Psoas muscle (tissue), 8 donors: ENCODE measurements around the gene ANKRD33. TPM values are rescaled to one million over a fixed set of nuclear protein-coding genes. Genes with fewer than 3 reads are reported as not detected.
A peak's percentile ranks its signal among the peaks of the same experiment; 100 is the strongest.

Experiments used
- ATAC-seq, 4 donors: fragments of 200-7000 bp; cut with Tn5 transposase; one replicate each; pipeline ENCODE4 v1.9.1; 2020; ENCODE audit warnings: moderate library complexity in 3 of 4, mild to moderate bottlenecking in 2 of 4
- DNase-seq, 2 donors: peaks; one replicate each; pipeline ENCODE4 v3.0.0-alpha.2; 2020
- H3K27ac ChIP-seq: fragments of 200-600 bp; one replicate; pipeline ENCODE4 v1.8.0; 2022
- H3K27me3 ChIP-seq, 3 donors: fragments of 200-600 bp in 1 of 3; one replicate each; pipeline versions ENCODE4 v1.6.1 to v1.8.0; 2013 to 2022; ENCODE audit warnings: low read length in 2 of 3, mild to moderate bottlenecking in 2 of 3, moderate library complexity in 1 of 3; ENCODE audit not compliant: insufficient read depth in 3 of 3
- H3K36me3 ChIP-seq, 2 donors: fragments of 200-600 bp in 1 of 2; one replicate each; pipeline versions ENCODE4 v1.6.1 to v1.8.0; 2013 to 2022; ENCODE audit warnings: low read depth in 1 of 2, mild to moderate bottlenecking in 1 of 2, moderate library complexity in 1 of 2; ENCODE audit not compliant: insufficient read depth in 1 of 2
- H3K4me1 ChIP-seq: fragments of 200-600 bp; one replicate; pipeline ENCODE4 v1.8.0; 2022
- H3K4me3 ChIP-seq: fragments of 200-600 bp; one replicate; pipeline ENCODE4 v1.8.0; 2022; ENCODE audit warnings: mild to moderate bottlenecking
- H3K9me3 ChIP-seq: fragments of 200-600 bp; one replicate; pipeline ENCODE4 v1.8.0; 2022
- WGBS, 3 donors: extraction: QIAGEN DNeasy Blood & Tissue Kit; methylation state at CpG; one replicate each; pipeline versions ENCODE4 v1.1.6 to v1.1.7; 2013; 5-methylcytosine and 5-hydroxymethylcytosine counted together
- intact Hi-C, 2 donors: fragments of 100-400 bp; cut with DNase I; formaldehyde crosslinking; loops; one replicate each; pipeline versions ENCODE4 v1.11.0 to v1.14.2; 2022
- polyA plus RNA-seq, 3 donors: library from polyadenylated mRNA; stranded (reverse); fragments of 200-250 nt; gene quantifications; one replicate each; pipeline ENCODE4 v1.2.3, GENCODE V29; 2013
- total RNA-seq, 4 donors: library from RNA; stranded (reverse); fragmentation: NEBNext Ultra II Directional in 2 of 4; extraction: Animal tissue kit (Norgen Biotek cat#: 25700) in 2 of 4; gene quantifications; one replicate each; pipeline versions ENCODE4 v1.2.1 to v1.2.4, GENCODE V29; 2021 to 2023
- TF ChIP-seq, protein P1 (sequence below): fragments of 200-600 bp; IDR thresholded peaks from one replicate; pipeline ENCODE4 v1.8.0; 2022; ENCODE audit warnings: antibody characterized with exemption
- donor health status: healthy with polysubstance abuse.
- donor health status: DM: no; HTN: no; CAD: no; lungs with moderate emphysema.
- donor health status: Bipolar disorder and iron deficiency.
- donor health status: healthy.
- donor health status: DM: yes; HTN: yes; CAD: no.
- donor health status: DM: no; HTN: no; CAD: no.
- donor health status: DM: no; HTN: no; CAD: no.
- donor health status: DM: yes; HTN: yes; CAD: no.

The ANKRD33 gene
- total and polyA plus RNA-seq, 7 donors = 0.16 TPM; not detected in 6

DNA sequence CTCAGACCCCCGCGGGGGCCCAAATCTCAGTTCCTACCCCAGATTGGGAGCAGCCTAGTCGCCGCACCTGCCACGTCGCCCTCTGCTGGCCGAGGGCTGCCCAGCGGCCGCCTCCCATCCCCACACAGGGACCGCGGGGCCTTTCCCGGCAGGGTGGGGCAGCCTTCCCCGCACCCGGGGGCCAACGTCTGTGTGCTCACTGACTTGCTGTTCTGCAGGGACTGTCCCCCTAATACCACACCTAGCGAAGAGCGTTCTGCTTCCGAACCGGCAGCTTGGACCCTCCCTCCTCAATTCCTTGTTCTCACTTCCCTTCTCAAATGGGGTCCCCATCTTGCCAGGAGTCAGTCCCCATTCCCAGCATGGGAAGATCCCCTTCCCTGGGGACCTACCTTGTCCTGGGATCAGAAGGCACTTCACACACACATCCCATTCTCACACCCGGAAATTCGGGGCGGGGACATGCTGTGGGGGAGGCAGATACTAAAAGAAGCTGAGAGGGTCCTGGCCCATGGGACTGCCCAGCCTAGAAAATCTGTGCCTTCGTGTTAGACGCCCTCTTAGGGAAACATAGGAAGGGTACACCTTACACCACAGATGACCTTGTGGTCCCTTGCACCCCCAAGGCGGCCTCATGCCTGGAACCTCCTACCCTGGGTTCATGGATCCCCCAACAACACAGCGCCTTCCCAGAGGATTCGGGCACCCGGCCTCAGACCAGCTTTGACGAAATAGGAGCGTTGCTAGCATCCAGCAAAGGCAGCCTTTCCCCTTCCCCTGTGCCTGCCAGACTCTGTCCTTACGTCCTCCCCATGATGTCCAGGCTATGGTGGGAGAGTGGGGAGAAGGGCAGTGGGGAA is 35.8 kb downstream of the ANKRD33 start:
- ATAC-seq = peak; percentile 61 to 82 (median 67)
- TF ChIP-seq, protein P1, sequence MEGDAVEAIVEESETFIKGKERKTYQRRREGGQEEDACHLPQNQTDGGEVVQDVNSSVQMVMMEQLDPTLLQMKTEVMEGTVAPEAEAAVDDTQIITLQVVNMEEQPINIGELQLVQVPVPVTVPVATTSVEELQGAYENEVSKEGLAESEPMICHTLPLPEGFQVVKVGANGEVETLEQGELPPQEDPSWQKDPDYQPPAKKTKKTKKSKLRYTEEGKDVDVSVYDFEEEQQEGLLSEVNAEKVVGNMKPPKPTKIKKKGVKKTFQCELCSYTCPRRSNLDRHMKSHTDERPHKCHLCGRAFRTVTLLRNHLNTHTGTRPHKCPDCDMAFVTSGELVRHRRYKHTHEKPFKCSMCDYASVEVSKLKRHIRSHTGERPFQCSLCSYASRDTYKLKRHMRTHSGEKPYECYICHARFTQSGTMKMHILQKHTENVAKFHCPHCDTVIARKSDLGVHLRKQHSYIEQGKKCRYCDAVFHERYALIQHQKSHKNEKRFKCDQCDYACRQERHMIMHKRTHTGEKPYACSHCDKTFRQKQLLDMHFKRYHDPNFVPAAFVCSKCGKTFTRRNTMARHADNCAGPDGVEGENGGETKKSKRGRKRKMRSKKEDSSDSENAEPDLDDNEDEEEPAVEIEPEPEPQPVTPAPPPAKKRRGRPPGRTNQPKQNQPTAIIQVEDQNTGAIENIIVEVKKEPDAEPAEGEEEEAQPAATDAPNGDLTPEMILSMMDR = peak; percentile 80
- Histone ChIP-seq H3K9me3 (no peaks in the 10 kb centered on the region), H3K36me3 (peaks cover 0 to 14% of the 10 kb centered on the region in 2 donors), H3K27me3 (no peaks in the 10 kb centered on the region), H3K27ac (peak overlapping the region; percentile 74), H3K4me3 (peak overlapping the region; percentile 41), H3K4me1 (peaks cover 39% of the 10 kb centered on the region)
- DNase-seq = peak; percentile 76 to 88
- WGBS, 3 donors = 25 to 33% (median 25%) methylated on average over 30 to 31 of the region's 31 CpGs
- intact Hi-C loops = loop anchor here in 1 of 2 donors (1.0 kb wide), 1 partner anchor 28 kb away; no protein-coding TSS in a partner anchor

DNA sequence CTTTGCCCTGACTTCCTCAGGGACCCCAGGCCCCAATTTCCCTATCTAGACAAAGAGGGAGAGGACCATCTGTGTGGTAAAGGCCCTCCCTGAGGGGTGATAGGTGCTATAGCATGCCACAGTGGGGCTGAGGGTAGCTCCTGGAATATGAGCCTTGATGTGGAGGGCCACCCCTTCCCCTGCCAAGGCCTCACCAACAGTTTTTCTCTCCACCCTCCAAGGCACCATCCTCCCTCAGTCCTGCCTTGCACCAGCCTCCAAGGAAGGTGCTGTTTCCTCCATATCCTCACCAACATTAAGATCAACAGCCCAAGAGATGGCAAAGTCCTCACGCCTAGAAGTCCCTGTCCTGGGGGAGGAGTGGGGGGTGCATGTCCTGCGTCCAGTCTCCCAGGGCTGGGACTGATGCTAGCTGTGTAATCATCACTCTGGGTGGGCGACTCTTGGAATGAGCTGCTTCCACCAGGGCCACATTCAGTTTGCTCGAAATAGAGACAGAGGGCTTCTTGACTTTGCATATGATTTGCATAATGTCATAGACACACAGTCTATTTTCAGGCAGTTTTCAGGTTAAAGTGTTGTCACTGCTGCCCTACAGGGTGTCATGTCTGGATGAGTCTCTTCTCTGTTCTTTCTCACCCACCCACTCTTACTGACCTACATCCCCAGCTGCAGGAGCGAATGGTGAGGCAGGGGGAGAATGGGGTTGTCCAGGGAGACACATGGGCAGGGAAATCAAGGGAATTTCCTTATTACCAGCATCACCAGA is 36.8 kb downstream of the ANKRD33 start:
- no peak overlapping the region for H3K27ac ChIP-seq
- H3K9me3 ChIP-seq = no peaks in the 10 kb centered on the region
- peaks cover 0 to 8% of the 10 kb centered on the region in 2 donors for H3K36me3 ChIP-seq
- ATAC-seq = no peak
- DNase-seq = no peak
- TF ChIP-seq, protein P1 = no peak
- H3K27me3 ChIP-seq = no peaks in the 10 kb centered on the region
- intact Hi-C loops = no loop called here
- 84 to 91% (median 87%) methylated on average over 5 of the region's 5 CpGs for WGBS, 3 donors
- H3K4me3 ChIP-seq = no peak overlapping the region
- H3K4me1 ChIP-seq = peaks cover 38% of the 10 kb centered on the region

DNA sequence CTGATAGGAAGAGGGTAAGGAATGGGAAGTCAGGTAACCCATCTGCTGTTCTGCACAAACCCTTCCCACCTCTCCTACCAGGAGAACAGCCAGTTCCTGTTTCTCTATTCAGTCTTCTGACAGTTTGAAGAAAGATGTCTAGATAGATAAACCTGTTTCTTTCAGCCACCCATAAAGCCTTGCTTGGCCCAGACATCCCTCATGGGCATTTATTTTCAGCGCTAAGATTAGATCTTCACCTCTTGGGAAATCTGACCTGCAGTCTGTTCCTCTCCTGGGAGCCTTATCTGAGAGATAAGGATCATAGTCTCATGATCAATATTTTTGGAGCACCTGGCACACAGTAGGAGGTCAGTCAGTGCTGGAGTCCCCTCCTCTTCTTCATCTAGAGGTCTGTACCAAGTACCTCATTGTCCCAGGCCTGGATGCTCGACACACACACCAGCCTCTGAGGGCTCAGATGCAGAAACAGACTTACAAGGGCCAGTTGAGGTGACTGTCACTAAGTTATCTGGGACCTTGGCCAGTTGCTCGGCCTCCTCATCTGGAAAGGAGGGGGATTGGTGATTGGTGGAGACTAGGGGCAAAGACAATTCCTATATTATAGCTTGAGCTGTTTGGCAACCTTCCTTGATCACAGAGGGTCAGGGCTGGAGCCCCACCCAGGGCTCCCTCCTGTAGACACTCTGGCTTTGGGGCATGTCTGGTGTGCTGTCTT is 37.6 kb downstream of the ANKRD33 start:
- peaks cover 35% of the 10 kb centered on the region for H3K4me1 ChIP-seq
- no peak overlapping the region for H3K4me3 ChIP-seq
- DNase-seq = no peak
- no peaks in the 10 kb centered on the region for H3K9me3 ChIP-seq
- WGBS, 3 donors = 25 to 43% (median 39%) methylated on average over 3 of the region's 3 CpGs
- ATAC-seq = no peak
- TF ChIP-seq, protein P1 = no peak
- peak overlapping the region; percentile 41 for H3K27ac ChIP-seq
- H3K27me3 ChIP-seq = no peaks in the 10 kb centered on the region
- no peaks in the 10 kb centered on the region for H3K36me3 ChIP-seq
- intact Hi-C loops = no loop called here

DNA sequence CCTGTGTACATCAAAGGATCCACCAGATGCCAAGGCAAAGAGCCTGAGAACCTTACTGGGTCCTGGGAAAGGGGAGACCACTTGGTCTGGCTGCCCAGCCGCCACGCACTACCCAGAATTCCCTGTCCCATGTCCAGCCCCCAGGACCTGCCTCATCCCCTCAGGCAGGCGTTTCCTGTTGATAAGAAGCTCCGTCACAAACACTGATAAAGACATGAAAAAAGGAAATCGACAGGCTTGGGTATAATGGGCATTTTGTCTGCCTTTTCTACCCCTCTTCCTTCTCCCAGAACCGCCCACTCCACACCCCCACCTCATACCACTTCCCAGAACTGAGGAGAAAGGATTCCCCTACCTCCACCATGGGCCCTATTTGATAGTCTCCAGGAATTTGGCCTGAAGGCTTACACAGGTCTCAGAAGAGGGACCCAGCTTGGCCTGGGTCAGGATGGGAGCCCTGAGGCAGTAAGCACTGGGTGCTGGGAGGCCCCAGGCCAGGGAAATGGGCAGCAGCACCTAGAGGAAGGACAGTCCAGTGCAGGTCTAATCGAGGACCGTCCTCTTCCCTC is 38.2 kb downstream of the ANKRD33 start:
- TF ChIP-seq, protein P1 = no peak
- ATAC-seq (no peak), DNase-seq (no peak)
- peak overlapping the region; percentile 54 for H3K27ac ChIP-seq
- H3K9me3 ChIP-seq = no peaks in the 10 kb centered on the region
- no peak overlapping the region for H3K4me3 ChIP-seq
- H3K4me1 ChIP-seq = peaks cover 28% of the 10 kb centered on the region
- intact Hi-C loops = no loop called here
- no peaks in the 10 kb centered on the region for H3K27me3 ChIP-seq
- no peaks in the 10 kb centered on the region for H3K36me3 ChIP-seq
- 74 to 75% (median 74%) methylated on average over 8 of the region's 8 CpGs for WGBS, 3 donors
